SJSA1 (cell line): Measurements from ENCODE around the gene GUK1. TPM values are rescaled to one million over a fixed set of nuclear protein-coding genes. Genes with fewer than 3 reads are reported as not detected.
"Not testable (repeated sequence)": the region's sequence is repeated elsewhere in the genome, so short reads cannot be mapped to it uniquely, and the experiment has no call there.

Source experiments
- DNase-seq, 2 experiments: peaks; one replicate each; pipeline ENCODE4 v3.0.0-alpha.2; 2015 to 2020; ENCODE audit warnings: low spot score in 2 of 2, low read depth in 1 of 2
- H3K27ac ChIP-seq: fragments of 250-450 bp; sonication (Bioruptor Pico); 2 replicates; pipeline ENCODE4 v1.5.1; 2020; ENCODE audit warnings: mild to moderate bottlenecking, moderate library complexity
- H3K27me3 ChIP-seq: fragments of 250-450 bp; sonication (Bioruptor Pico); replicated peaks from 2 replicates; pipeline ENCODE4 v1.5.1; 2020; ENCODE audit warnings: mild to moderate bottlenecking, moderate library complexity
- H3K36me3 ChIP-seq: fragments of 250-450 bp; sonication (Bioruptor Pico); 2 replicates; pipeline ENCODE4 v1.5.1; 2020; ENCODE audit warnings: mild to moderate bottlenecking
- H3K4me1 ChIP-seq: fragments of 250-450 bp; sonication (Bioruptor Pico); replicated peaks from 2 replicates; pipeline ENCODE4 v1.6.1; 2021; ENCODE audit warnings: mild to moderate bottlenecking
- H3K4me3 ChIP-seq: fragments of 250-450 bp; sonication (Bioruptor Pico); 2 replicates; pipeline ENCODE4 v1.5.1; 2020; ENCODE audit warnings: mild to moderate bottlenecking
- H3K9me3 ChIP-seq: fragments of 250-450 bp; sonication (Bioruptor Pico); replicated peaks from 2 replicates; pipeline ENCODE4 v1.5.1; 2020; ENCODE audit warnings: mild to moderate bottlenecking
- total RNA-seq: library from RNA; depleted of rRNA; stranded (reverse); fragments of >200 nt; shearing (Covaris generic); gene quantifications from 2 replicates; pipeline ENCODE4 v1.2.3, GENCODE V29; 2014

The GUK1 gene
- total RNA-seq, 1 experiment from 2014 or later: 334 TPM

- no peaks in the 10 kb centered on the region for H3K9me3 ChIP-seq
- H3K27me3 ChIP-seq: no peaks in the 10 kb centered on the region
- H3K4me3 ChIP-seq: peak within 1 kb of the TSS; percentile 72
- peaks cover 11% of the 10 kb centered on the region for H3K4me1 ChIP-seq
- peaks cover 21% of the 10 kb centered on the region for H3K36me3 ChIP-seq
- DNase-seq: peak; percentile 84 to 96
- peak within 1 kb of the TSS; percentile 50 for H3K27ac ChIP-seq
Measured at GRCh38 chr1:228109073-228109961, 30.8 kb upstream of the GUK1 start, which contains the start of gene MRPL55. Gene MRPL55, minus strand, starts transcription at chr1:228109299. Its CDS starts 1,039 bp downstream, at chr1:228108260.

- Histone ChIP-seq H3K36me3 (peaks cover 21% of the 10 kb centered on the region), H3K27me3 (no peaks in the 10 kb centered on the region), H3K9me3 (no peaks in the 10 kb centered on the region), H3K4me3 (peak overlapping the region; percentile 72), H3K4me1 (peaks cover 11% of the 10 kb centered on the region), H3K27ac (peak overlapping the region; percentile 50)
- no peak for DNase-seq
Measured at GRCh38 chr1:228109962-228110488, 30.1 kb upstream of the GUK1 start.

GRCh38 chr1:228110556-228110955, 29.5 kb upstream of the GUK1 start:
- Histone ChIP-seq H3K9me3 (no peaks in the 10 kb centered on the region), H3K4me1 (peaks cover 11% of the 10 kb centered on the region), H3K4me3 (peak overlapping the region; percentile 72; the same call in 1 of the 2 replicates), H3K27ac (no peak overlapping the region), H3K27me3 (no peaks in the 10 kb centered on the region), H3K36me3 (peaks cover 21% of the 10 kb centered on the region)
- DNase-seq: no peak

GRCh38 chr1:228111315-228111714, 28.8 kb upstream of the GUK1 start:
- not testable (repeated sequence) for H3K9me3 ChIP-seq, H3K4me3 ChIP-seq, H3K27ac ChIP-seq, H3K27me3 ChIP-seq, DNase-seq
- Histone ChIP-seq H3K4me1 (peaks cover 11% of the 10 kb centered on the region), H3K36me3 (peaks cover 17% of the 10 kb centered on the region)

GRCh38 chr1:228112167-228112566, 27.9 kb upstream of the GUK1 start:
- Histone ChIP-seq H3K27me3 (no peaks in the 10 kb centered on the region), H3K4me1 (peaks cover 11% of the 10 kb centered on the region), H3K4me3 (no peak overlapping the region), H3K36me3 (peaks cover 9% of the 10 kb centered on the region), H3K27ac (no peak overlapping the region), H3K9me3 (no peaks in the 10 kb centered on the region)
- DNase-seq: no peak

GRCh38 chr1:228112617-228113016, 27.5 kb upstream of the GUK1 start:
- Histone ChIP-seq H3K36me3 (peaks cover 4% of the 10 kb centered on the region), H3K9me3 (no peaks in the 10 kb centered on the region), H3K4me3 (no peak overlapping the region), H3K27ac (no peak overlapping the region), H3K27me3 (no peaks in the 10 kb centered on the region), H3K4me1 (peaks cover 11% of the 10 kb centered on the region)
- DNase-seq: no peak

- no peak for DNase-seq
- H3K27me3 ChIP-seq: no peaks in the 10 kb centered on the region
- H3K9me3 ChIP-seq: no peaks in the 10 kb centered on the region
- no peaks in the 10 kb centered on the region for H3K36me3 ChIP-seq
- no peak overlapping the region for H3K4me3 ChIP-seq
- no peak overlapping the region for H3K27ac ChIP-seq
- peaks cover 4% of the 10 kb centered on the region; the same call in 1 of the 2 replicates for H3K4me1 ChIP-seq
Measured at GRCh38 chr1:228114827-228115226, 25.3 kb upstream of the GUK1 start.

- no peaks in the 10 kb centered on the region for H3K36me3 ChIP-seq
- H3K4me1 ChIP-seq: no peaks in the 10 kb centered on the region
- H3K27me3 ChIP-seq: no peaks in the 10 kb centered on the region
- no peak overlapping the region for H3K27ac ChIP-seq
- H3K9me3 ChIP-seq: no peaks in the 10 kb centered on the region
- DNase-seq: no peak
- H3K4me3 ChIP-seq: no peak overlapping the region
Measured at GRCh38 chr1:228117335-228117734, 22.7 kb upstream of the GUK1 start.

- no peak overlapping the region for H3K27ac ChIP-seq
- H3K27me3 ChIP-seq: no peaks in the 10 kb centered on the region
- no peak for DNase-seq
- no peaks in the 10 kb centered on the region; the same call in 1 of the 2 replicates for H3K9me3 ChIP-seq
- H3K4me3 ChIP-seq: no peak overlapping the region
- H3K4me1 ChIP-seq: no peaks in the 10 kb centered on the region
- no peaks in the 10 kb centered on the region for H3K36me3 ChIP-seq
Measured at GRCh38 chr1:228118040-228118439, 22.0 kb upstream of the GUK1 start.

GRCh38 chr1:228120351-228120750, 19.7 kb upstream of the GUK1 start:
- Histone ChIP-seq H3K27me3 (peaks cover 2% of the 10 kb centered on the region; the same call in 1 of the 2 replicates), H3K9me3 (no peaks in the 10 kb centered on the region; the same call in 1 of the 2 replicates), H3K4me3 (no peak overlapping the region), H3K27ac (no peak overlapping the region), H3K36me3 (no peaks in the 10 kb centered on the region), H3K4me1 (no peaks in the 10 kb centered on the region)
- DNase-seq: no peak

GRCh38 chr1:228120857-228121489, 19.1 kb upstream of the GUK1 start:
- Histone ChIP-seq H3K4me3 (no peak overlapping the region), H3K27ac (no peak overlapping the region), H3K27me3 (peaks cover 3% of the 10 kb centered on the region; the same call in 1 of the 2 replicates), H3K9me3 (no peaks in the 10 kb centered on the region; the same call in 1 of the 2 replicates), H3K36me3 (no peaks in the 10 kb centered on the region), H3K4me1 (no peaks in the 10 kb centered on the region)
- DNase-seq: no peak

GRCh38 chr1:228122921-228123441, 17.1 kb upstream of the GUK1 start:
- Histone ChIP-seq H3K36me3 (no peaks in the 10 kb centered on the region), H3K27ac (no peak overlapping the region), H3K27me3 (peaks cover 3% of the 10 kb centered on the region), H3K4me1 (no peaks in the 10 kb centered on the region), H3K4me3 (no peak overlapping the region), H3K9me3 (no peaks in the 10 kb centered on the region; the same call in 1 of the 2 replicates)
- no peak for DNase-seq

- DNase-seq: no peak
- Histone ChIP-seq H3K27me3 (peaks cover 3% of the 10 kb centered on the region), H3K4me1 (no peaks in the 10 kb centered on the region), H3K9me3 (no peaks in the 10 kb centered on the region; the same call in 1 of the 2 replicates), H3K4me3 (no peak overlapping the region), H3K27ac (no peak overlapping the region), H3K36me3 (no peaks in the 10 kb centered on the region)
Measured at GRCh38 chr1:228123505-228123904, 16.6 kb upstream of the GUK1 start.
